Activated gamma-delta T cell treated with Interleukin-2 at 50 U/mL for 16 hours (primary cell): ENCODE measurements around the gene NFKB1.

ENCODE experiments used
- DNase-seq: peaks from one replicate; pipeline ENCODE4 v3.0.0-alpha.2; 2020

The NFKB1 gene

GRCh38 chr4:102497986-102498385 lies 3.2 kb upstream of the NFKB1 start:
- no peak for DNase-seq

GRCh38 chr4:102500352-102500695 lies 835 bp upstream of the NFKB1 start:
- DNase-seq = peak; percentile 26

- no peak for DNase-seq
Observed at GRCh38 chr4:102501447-102501696, 213 bp downstream of the NFKB1 start.

- DNase-seq = no peak
Observed at GRCh38 chr4:102502543-102502818, 1.3 kb downstream of the NFKB1 start.

GRCh38 chr4:102503301-102503746 lies 2.2 kb downstream of the NFKB1 start:
- DNase-seq = no peak

GRCh38 chr4:102503831-102504786 lies 3.0 kb downstream of the NFKB1 start:
- no peak for DNase-seq

- DNase-seq = no peak
Observed at GRCh38 chr4:102504941-102505340, 3.8 kb downstream of the NFKB1 start.

GRCh38 chr4:102505708-102506107 lies 4.5 kb downstream of the NFKB1 start:
- DNase-seq = no peak

- no peak for DNase-seq
Observed at GRCh38 chr4:102506523-102506922, 5.4 kb downstream of the NFKB1 start.

- no peak for DNase-seq
Observed at GRCh38 chr4:102511830-102512605, 10.9 kb downstream of the NFKB1 start.

- no peak for DNase-seq
Observed at GRCh38 chr4:102514298-102514964, 13.3 kb downstream of the NFKB1 start.

- no peak for DNase-seq
Observed at GRCh38 chr4:102517753-102518152, 16.6 kb downstream of the NFKB1 start.

GRCh38 chr4:102518703-102519131 lies 17.6 kb downstream of the NFKB1 start:
- DNase-seq = no peak

GRCh38 chr4:102519925-102520324 lies 18.8 kb downstream of the NFKB1 start:
- no peak for DNase-seq

GRCh38 chr4:102521570-102521969 lies 20.4 kb downstream of the NFKB1 start:
- DNase-seq = no peak

GRCh38 chr4:102522031-102522440 lies 20.9 kb downstream of the NFKB1 start:
- DNase-seq = no peak

- no peak for DNase-seq
Observed at GRCh38 chr4:102524691-102525090, 23.5 kb downstream of the NFKB1 start.

GRCh38 chr4:102525097-102525496 lies 23.9 kb downstream of the NFKB1 start:
- DNase-seq = no peak

- no peak for DNase-seq
Observed at GRCh38 chr4:102525504-102525903, 24.3 kb downstream of the NFKB1 start.

- no peak for DNase-seq
Observed at GRCh38 chr4:102526532-102526931, 25.4 kb downstream of the NFKB1 start.

- DNase-seq = no peak
Observed at GRCh38 chr4:102527695-102528283, 26.6 kb downstream of the NFKB1 start.

- no peak for DNase-seq
Observed at GRCh38 chr4:102529977-102530376, 28.8 kb downstream of the NFKB1 start.

GRCh38 chr4:102530986-102531385 lies 29.8 kb downstream of the NFKB1 start:
- no peak for DNase-seq

GRCh38 chr4:102531462-102531861 lies 30.3 kb downstream of the NFKB1 start:
- DNase-seq = no peak
